ENCODE data around the gene ZNF467.

ZNF467 gene

DNA sequence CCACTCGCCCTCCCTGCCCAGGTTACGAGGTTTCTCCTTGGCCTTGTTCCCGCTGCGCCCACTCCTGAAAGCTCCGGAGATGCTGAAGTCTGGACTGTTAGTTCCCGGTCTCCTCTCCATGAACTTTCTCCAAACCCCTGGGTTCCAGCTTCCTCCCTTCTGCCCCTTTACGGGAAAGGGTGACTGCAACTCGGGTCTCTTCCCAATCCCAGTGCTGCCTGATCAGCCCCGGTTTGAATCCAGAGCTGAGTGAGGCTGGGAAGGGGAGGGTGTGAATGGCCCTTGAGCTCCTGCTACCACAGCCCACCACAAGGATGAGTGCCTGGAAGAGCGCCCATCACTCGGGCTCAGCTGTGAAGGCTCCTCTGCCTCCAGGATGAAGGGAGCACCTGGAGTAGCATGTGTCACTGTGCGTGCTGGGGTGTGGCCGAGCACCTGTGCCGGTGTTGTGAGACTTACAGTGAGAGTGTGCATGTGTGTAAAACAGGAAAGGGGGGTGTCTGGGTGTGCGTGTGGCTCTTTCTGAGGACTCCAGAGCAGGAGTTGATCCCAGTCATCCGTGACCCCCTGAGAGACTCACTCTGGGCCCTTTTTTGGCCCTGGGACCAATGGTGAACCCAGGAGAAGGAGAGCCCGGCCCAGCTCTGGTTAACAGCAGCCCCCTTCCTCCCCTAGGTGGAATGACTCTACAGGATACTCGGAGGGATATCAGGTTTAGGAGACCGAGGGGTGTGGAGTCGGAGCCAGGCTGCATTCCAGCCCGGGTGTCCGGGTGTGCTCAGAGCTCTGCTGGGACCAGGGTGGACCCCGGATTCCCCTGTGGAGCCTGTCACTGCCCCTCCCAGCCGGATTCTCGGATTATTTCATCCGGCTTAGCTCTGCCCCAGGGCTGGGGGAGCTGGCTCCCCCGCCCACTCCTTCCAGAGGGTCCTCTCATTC is 1.1 kb upstream of the ZNF467 start:
- Mint-ChIP-seq H3K4me1 (peaks cover 3% of the 10 kb centered on the region), H3K4me3 (peak overlapping the region; percentile 48), H3K36me3 (ENCODE audit: low read depth) (no peaks in the 10 kb centered on the region), H3K27ac (no peak overlapping the region), H3K27me3 (peaks cover 5% of the 10 kb centered on the region), H3K9me3 (no peaks in the 10 kb centered on the region)
- no peak for ATAC-seq
- DNase-seq = no peak

DNA sequence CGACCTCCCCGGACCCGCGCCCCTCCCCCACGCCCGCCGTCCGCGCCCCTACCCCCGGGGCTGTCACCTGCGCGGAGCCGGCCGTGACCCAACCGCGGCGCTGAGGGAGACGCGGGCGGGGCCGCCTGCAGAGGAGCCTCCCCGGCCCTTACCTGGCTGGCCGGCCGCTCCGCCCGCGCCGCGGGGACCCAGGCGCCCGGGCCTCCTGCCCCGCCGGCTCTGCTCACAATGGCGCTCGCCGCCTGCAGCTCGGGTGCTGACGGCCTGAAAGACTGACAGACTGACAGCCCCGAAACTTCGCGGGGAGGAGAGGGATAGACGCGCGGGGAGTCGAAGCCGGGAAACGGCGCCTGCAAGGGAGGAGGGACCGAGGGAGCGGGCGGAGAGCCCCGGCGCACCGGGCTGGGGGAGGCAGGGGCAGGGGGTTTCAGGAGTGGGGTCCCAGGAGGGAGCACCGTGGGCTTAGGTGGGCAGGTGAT is 393 bp downstream of the ZNF467 start:
- no peak for DNase-seq
- Mint-ChIP-seq H3K36me3 (ENCODE audit: low read depth) (no peaks in the 10 kb centered on the region), H3K4me3 (peak overlapping the region; percentile 42), H3K27me3 (peaks cover 5% of the 10 kb centered on the region), H3K27ac (no peak overlapping the region), H3K4me1 (peaks cover 3% of the 10 kb centered on the region), H3K9me3 (no peaks in the 10 kb centered on the region)
- no peak for ATAC-seq

- H3K4me1 Mint-ChIP-seq = peaks cover 3% of the 10 kb centered on the region
- no peaks in the 10 kb centered on the region for H3K36me3 Mint-ChIP-seq (ENCODE audit: low read depth)
- no peak overlapping the region for H3K27ac Mint-ChIP-seq
- H3K9me3 Mint-ChIP-seq = no peaks in the 10 kb centered on the region
- H3K4me3 Mint-ChIP-seq = peak overlapping the region; percentile 24
- DNase-seq = peak; percentile 22
- peaks cover 5% of the 10 kb centered on the region for H3K27me3 Mint-ChIP-seq
- ATAC-seq = no peak
Observed at GRCh38 chr7:149772241-149772955, 990 bp downstream of the ZNF467 start.

DNA sequence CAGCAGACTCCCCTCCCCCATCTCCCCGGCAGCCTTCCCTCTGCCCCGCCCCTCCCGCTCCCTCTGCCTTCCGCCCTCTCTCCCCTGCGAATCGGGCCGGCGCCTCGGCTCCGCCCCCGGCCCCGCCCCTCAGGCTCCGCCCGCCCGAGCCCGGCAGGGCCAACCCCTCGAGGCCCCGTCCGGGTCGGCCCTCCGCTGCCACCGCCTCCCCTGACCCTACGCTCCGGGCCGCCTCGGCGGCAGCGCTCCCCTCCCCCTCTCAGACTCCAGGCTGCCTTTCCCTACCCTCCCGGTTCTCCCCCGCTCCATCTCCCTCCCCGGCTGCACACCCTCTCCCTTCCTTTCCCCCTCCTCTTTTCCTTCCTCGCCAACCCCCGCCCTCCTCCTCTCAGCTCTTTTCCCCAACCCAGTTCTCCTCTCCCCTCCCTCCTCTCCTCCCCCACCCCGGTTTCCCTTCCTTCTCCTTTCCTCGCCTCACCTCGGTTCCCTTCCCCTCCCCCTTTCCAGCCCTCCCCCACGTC is 1.6 kb downstream of the ZNF467 start:
- Mint-ChIP-seq H3K4me3 (peak overlapping the region; percentile 63), H3K27me3 (peaks cover 5% of the 10 kb centered on the region), H3K27ac (no peak overlapping the region), H3K36me3 (ENCODE audit: low read depth) (no peaks in the 10 kb centered on the region), H3K9me3 (no peaks in the 10 kb centered on the region), H3K4me1 (peaks cover 3% of the 10 kb centered on the region)
- DNase-seq (peak; percentile 87), ATAC-seq (peak; percentile 93)

DNA sequence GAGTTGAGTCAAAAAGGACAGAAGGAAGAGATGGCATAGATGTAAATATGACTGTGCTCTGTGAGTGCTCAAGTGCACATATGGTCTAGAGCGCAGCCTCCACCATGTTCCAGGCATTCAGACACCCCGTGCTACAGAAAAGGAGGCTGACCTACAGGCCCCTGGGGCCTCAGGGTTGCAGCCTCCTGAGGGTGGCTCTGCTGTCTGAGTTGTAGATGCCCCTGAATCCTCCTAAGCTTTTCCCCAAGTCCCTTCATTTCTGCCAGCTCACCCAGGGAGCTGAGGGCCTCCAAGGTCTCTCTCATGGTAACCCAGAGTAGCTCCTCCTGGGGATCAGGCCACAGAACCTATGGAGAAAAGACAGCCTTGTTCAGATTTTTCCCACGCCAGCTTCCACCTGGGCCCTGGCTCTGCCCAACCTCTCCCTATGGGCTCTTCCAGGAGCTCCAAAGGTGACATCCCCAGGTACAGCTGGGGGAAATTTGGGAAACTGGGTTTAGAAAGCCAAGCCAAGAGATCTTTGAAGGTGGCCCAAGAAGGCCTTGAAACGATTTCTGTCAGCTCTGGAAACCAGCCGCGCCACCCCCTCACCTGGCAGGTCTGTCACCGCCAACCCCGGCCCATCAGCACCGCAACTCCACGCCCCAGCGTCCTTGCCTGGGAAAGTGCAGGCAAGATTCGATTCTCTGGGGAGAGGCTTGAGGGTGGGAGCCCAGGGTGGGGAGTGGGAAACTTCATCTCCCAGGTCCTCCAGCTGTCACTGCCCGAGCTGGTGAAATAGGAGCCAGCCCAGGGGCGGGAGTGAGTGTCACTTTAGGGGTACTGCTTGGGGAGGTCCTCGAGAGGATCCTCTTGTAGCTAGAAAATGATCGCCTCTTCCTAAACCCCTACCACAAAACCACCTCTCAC is 2.4 kb downstream of the ZNF467 start:
- Mint-ChIP-seq H3K27ac (no peak overlapping the region), H3K4me3 (peak overlapping the region; percentile 26), H3K4me1 (peaks cover 3% of the 10 kb centered on the region), H3K9me3 (no peaks in the 10 kb centered on the region), H3K36me3 (ENCODE audit: low read depth) (no peaks in the 10 kb centered on the region), H3K27me3 (peaks cover 5% of the 10 kb centered on the region)
- DNase-seq (no peak), ATAC-seq (peak; percentile 13)

- no peak for ATAC-seq
- no peak overlapping the region for H3K4me3 Mint-ChIP-seq
- H3K27me3 Mint-ChIP-seq = peaks cover 5% of the 10 kb centered on the region
- no peaks in the 10 kb centered on the region for H3K9me3 Mint-ChIP-seq
- H3K27ac Mint-ChIP-seq = no peak overlapping the region
- peaks cover 2% of the 10 kb centered on the region for H3K4me1 Mint-ChIP-seq
- H3K36me3 Mint-ChIP-seq (ENCODE audit: low read depth) = no peaks in the 10 kb centered on the region
- DNase-seq = no peak
Observed at GRCh38 chr7:149769915-149770314, 3.5 kb downstream of the ZNF467 start.

DNA sequence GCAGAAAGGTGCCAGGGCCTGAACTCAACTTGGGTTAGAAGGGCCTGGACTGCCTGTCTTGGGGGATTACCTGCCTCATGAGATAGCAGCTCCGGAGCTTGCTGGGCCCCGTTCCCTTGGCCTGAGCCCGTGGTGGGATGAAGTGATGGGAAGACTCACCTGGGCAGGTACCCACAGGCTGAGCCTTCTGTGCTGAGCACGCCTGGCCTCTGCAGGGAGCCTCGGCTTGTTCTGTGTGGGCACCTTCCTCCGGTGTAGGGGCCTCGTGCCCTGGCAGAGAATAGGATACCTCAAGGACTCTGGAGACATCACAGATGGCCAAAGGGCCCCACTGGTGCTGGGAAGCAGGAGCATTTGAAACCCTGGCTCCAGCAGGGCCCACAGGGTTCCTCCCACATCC is 4.5 kb downstream of the ZNF467 start:
- H3K27ac Mint-ChIP-seq = no peak overlapping the region

GRCh38 chr7:149767068-149767467 is 6.3 kb downstream of the ZNF467 start:
- no peaks in the 10 kb centered on the region for H3K9me3 Mint-ChIP-seq
- no peak for DNase-seq
- no peak for ATAC-seq
- no peak overlapping the region for H3K4me3 Mint-ChIP-seq
- no peaks in the 10 kb centered on the region for H3K36me3 Mint-ChIP-seq (ENCODE audit: low read depth)
- no peaks in the 10 kb centered on the region for H3K4me1 Mint-ChIP-seq
- no peaks in the 10 kb centered on the region for H3K27me3 Mint-ChIP-seq
- H3K27ac Mint-ChIP-seq = no peak overlapping the region

More for the DNA sequence above, 4.5 kb downstream of the ZNF467 start:
- Mint-ChIP-seq H3K4me1 (peaks cover 2% of the 10 kb centered on the region), H3K4me3 (no peak overlapping the region), H3K9me3 (no peaks in the 10 kb centered on the region), H3K27me3 (peaks cover 2% of the 10 kb centered on the region), H3K36me3 (ENCODE audit: low read depth) (no peaks in the 10 kb centered on the region)
- DNase-seq = no peak
- ATAC-seq = no peak

DNA sequence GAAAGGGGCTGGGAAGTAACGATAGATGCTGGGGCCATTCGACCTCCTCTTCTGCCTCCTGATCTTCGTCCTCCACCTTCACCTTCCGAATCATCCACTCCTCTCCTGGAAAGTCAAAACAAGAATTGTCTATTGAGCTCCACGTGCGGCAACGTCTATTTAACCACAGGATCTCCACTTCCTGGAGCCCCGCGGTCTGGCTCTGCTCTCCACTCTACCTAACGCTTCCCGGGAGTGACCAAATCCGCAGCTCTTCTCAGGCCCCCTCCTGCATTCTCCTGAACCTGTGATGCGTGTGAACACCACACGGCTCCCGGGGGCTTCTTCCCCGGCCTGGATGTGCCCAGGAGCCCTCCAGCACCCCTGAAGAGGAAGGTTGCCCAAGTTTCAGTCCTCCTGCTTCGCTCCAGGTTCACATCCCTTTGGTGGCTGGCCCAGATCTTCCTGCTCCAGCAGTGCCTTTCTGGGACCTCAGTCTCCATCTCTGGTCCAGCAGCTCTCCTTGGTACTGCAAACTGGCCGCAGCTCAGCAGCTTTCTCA is 7.2 kb downstream of the ZNF467 start:
- no peaks in the 10 kb centered on the region for H3K4me1 Mint-ChIP-seq
- no peaks in the 10 kb centered on the region for H3K36me3 Mint-ChIP-seq (ENCODE audit: low read depth)
- H3K27ac Mint-ChIP-seq = no peak overlapping the region
- no peak overlapping the region for H3K4me3 Mint-ChIP-seq
- no peaks in the 10 kb centered on the region for H3K27me3 Mint-ChIP-seq
- DNase-seq (no peak), ATAC-seq (no peak)
- H3K9me3 Mint-ChIP-seq = no peaks in the 10 kb centered on the region

- H3K27ac Mint-ChIP-seq = no peak overlapping the region
- no peak for DNase-seq
- H3K4me1 Mint-ChIP-seq = no peaks in the 10 kb centered on the region
- no peaks in the 10 kb centered on the region for H3K9me3 Mint-ChIP-seq
- ATAC-seq = no peak
- H3K36me3 Mint-ChIP-seq (ENCODE audit: low read depth) = no peaks in the 10 kb centered on the region
- H3K4me3 Mint-ChIP-seq = no peak overlapping the region
- H3K27me3 Mint-ChIP-seq = no peaks in the 10 kb centered on the region
Observed at GRCh38 chr7:149765399-149766121, 7.8 kb downstream of the ZNF467 start.

DNA sequence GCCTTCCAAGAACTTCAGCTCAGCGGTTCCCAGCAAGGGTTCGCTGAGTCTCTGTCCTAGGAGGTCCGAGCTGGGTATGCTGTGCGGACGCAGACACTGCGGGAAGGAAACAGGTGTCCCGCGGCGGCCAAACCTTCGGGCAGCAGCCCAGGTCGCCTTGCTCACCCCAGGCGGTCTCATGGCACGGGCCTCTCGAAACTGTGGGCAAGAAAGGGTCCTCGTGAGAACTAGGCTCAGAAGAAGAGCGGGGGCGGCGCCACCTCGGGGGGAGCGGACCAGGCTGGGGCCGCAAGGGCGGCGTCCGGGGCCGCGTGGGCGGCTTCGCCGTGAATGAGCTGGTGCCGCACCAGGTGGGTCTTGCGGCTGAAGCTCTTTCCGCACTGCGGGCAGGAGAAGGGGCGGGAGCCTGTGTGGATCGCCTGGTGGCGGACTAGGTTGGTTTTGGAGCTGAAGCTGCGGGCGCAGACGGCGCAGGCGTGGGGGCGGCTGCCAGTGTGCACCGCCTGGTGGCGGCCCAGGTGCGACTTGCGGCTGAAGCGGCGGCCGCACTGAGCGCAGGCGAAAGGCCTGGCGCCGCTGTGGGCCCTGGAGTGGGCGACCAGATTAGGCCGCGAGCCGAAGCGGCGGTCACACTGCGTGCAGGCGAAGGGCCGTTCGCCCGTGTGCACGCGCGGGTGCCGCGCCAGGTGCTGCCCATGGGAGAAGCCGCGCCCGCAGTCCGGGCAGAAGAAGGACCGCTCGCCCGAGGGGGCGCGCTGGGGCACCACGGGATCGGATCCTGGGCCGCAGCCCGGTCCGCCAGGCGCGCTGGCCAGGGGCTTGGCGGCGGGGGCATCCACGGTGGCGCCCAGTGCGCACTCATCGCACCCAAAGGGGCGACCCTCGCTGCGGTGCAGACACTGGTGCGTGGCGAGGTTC is 8.6 kb downstream of the ZNF467 start:
- H3K27ac Mint-ChIP-seq = no peak overlapping the region
- ATAC-seq (no peak), DNase-seq (no peak)

DNA sequence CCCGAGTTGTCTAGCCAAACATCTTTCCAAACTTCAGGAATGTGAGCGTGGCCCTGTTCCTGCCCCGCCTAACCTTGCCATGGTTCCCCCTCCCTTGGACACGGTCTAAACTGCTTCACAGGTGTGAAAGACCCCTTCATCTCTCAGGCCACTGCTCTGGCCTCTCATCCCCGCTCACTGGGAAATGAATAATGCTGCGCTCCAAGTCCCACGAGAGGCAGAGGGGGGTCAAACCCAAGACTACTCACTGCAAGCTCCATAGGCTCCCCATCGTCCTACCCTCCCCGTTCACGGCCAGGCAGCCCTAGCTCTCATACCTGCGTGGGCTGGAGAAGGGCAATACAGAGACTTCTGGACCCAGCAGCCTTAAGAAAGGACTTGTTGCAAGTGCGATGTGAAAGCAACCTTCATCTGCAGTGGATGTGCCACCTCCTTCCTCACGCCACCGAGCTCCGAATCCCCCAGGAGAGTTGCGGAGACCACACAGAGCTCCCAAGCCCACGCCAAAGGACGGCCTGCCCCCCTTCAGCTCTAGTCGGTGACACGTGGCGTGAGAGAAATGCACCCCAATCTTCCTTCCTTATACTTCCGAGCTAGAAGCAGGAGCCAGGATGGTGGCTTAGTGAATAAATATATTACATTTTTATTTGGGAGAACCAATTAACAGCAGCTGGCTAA is 9.7 kb downstream of the ZNF467 start:
- Mint-ChIP-seq H3K27me3 (no peaks in the 10 kb centered on the region), H3K4me1 (no peaks in the 10 kb centered on the region), H3K9me3 (no peaks in the 10 kb centered on the region), H3K4me3 (no peak overlapping the region), H3K27ac (no peak overlapping the region), H3K36me3 (ENCODE audit: low read depth) (no peaks in the 10 kb centered on the region)
- no peak for ATAC-seq
- no peak for DNase-seq

More for the DNA sequence above, 8.6 kb downstream of the ZNF467 start:
- H3K36me3 Mint-ChIP-seq (ENCODE audit: low read depth) = no peaks in the 10 kb centered on the region
- no peaks in the 10 kb centered on the region for H3K27me3 Mint-ChIP-seq
- no peaks in the 10 kb centered on the region for H3K9me3 Mint-ChIP-seq
- no peaks in the 10 kb centered on the region for H3K4me1 Mint-ChIP-seq
- no peak overlapping the region for H3K4me3 Mint-ChIP-seq

Data from activated naive CD8-positive, alpha-beta T cell treated with anti-CD3 and anti-CD28 coated beads, Interleukin-2, amount 50 U/mL, for 24 hours (primary cell).